Stimulated activated CD8-positive, alpha-beta memory T cell treated with anti-CD3 and anti-CD28 coated beads, Interleukin-7, amount 100 ng/mL, for 24 hours (primary cell): ENCODE measurements around the gene MTA1.

Experiments used
- DNase-seq: peaks from one replicate; pipeline ENCODE4 v3.0.0-alpha.2; 2020; ENCODE audit warnings: low read depth

MTA1 gene

DNA sequence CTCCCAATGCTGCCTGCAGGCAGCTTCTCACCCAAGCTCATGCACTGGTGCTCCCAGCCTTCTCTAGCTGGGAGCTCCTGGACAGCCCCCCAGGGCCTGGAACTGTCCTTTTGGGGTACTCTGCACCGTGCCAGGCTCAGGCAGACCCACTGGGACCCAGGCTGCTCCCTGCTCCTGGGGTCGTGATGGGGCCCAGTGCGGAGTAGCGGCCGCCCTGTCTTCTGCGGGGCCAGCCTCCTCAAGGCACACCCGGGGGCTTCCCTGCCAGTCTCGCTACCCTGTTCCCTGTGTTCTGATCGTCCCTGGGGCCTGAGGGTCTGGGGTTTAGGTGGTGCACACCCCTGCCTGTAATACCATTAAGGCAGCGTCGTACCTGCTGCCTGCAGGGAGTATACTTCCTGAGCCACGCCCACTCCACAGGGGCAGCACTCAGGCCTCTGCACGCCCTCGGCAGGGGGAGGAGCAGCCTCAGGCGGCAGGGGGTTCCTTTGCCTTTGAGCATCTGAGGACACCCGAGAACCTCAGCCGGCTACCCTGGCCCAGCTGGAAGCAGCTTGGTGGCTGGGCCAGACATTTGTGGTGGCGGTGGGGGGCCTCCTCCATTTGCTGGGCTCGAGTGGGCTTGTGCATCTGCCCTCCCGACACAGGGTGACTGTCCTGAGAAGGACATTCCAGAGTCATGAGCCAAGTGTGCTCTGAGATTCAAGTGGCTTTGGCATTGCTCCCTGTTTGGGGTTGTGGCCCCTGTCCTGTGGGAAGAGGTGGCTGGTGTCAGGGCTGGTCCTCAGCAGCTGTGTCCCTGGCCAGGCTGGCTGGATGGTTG is 45.8 kb downstream of the MTA1 start:
- DNase-seq, result no peak

DNA sequence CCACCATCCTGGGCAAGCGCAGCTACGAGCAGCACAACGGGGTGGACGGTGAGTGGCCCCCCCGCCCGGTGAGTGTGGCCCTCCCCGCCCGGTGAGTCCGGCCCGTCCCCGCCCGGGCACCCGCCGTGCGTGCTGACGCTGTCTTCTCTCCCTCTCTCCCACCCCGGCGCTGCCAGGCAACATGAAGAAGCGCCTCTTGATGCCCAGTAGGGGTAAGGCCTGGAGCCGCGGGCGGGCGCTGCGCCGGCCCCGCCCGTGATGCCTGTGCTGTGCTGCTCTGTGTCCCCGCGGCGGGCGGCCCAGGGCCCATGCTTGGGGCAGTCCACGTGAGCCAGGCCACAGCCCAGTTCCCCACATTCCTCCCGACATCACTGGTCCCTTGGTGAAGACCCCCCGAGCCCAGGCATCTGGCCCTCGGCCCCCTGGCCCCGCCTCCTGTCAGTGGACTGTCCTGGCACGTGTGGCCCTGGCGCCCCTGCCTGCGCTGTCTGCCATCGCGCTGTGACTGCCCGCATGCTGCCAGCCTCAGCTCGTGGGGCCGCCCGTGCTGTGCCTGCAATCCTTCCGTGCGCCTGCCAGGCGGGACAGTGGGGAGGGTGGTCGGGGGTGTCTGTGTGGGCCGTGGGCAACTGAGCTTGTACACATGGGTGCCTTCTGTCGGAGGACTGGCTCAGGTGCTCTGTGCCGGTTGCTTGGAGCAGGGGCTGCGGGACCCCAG is 47.1 kb downstream of the MTA1 start:
- DNase-seq, result no peak

- DNase-seq, result no peak
Measured at GRCh38 chr14:105467249-105467941, 47.8 kb downstream of the MTA1 start.

GRCh38 chr14:105467942-105468471 is 48.4 kb downstream of the MTA1 start:
- DNase-seq, result no peak

- no peak for DNase-seq
Measured at GRCh38 chr14:105468621-105469241, 49.1 kb downstream of the MTA1 start.

GRCh38 chr14:105469456-105470349 is 50.1 kb downstream of the MTA1 start:
- no peak for DNase-seq

DNA sequence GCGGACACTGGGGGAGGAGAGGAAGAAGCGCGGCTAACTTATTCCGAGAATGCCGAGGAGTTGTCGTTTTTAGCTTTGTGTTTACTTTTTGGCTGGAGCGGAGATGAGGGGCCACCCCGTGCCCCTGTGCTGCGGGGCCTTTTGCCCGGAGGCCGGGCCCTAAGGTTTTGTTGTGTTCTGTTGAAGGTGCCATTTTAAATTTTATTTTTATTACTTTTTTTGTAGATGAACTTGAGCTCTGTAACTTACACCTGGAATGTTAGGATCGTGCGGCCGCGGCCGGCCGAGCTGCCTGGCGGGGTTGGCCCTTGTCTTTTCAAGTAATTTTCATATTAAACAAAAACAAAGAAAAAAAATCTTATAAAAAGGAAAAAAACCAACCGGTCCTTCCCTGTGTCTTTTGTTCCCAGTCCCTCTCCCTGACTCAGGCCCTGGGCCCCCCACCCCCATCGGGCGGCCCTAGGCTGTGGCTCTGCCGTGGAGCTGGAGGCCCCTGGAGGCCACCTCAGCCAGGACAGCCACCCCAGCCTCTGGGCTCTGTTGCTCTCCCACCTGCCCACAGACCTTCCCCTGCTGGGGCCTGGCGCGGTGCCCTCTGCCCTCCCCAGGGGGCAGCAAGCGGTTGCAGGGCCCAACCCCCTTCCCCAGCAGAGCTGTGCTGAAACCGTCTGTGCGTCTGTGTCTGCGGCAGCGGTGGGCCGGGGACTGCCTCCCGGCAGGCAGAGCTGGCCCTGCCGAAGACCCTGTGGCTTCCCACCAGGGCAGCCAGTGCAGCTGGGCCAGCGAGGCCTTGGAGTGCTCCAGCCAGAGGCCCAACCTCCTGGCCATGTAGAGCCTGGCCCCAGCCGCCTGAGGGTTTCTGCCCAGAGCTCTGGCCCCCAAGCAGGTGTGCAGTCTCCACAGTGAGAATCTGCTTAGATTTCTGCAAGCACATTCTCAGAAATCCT is 51.0 kb downstream of the MTA1 start:
- DNase-seq, result no peak

DNA sequence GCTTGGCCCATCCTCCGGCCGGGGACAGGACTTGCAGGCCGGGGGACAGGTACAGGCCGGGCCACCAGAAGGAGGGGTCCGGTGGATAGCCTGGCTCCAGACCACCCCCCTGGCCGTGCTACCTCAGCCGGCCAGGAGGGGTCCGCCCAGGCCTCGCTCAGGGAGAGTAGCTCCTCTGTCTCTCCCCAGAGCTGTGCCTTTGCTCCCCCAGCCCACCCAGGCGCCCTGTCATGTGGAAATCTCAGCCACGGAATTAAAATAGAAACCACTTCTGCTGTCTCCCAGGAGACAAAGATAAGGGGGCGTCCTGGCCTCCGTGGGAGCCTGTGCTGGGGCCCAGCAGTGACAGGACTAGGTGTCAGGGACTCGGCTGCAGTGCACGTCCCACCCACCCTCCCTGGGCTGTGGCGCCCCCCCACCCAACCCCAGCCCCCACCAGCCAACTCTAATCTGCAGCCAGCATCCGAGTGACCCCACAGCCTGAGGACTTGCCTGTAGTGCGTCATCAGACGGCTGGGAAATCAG is 51.7 kb downstream of the MTA1 start:
- no peak for DNase-seq

DNA sequence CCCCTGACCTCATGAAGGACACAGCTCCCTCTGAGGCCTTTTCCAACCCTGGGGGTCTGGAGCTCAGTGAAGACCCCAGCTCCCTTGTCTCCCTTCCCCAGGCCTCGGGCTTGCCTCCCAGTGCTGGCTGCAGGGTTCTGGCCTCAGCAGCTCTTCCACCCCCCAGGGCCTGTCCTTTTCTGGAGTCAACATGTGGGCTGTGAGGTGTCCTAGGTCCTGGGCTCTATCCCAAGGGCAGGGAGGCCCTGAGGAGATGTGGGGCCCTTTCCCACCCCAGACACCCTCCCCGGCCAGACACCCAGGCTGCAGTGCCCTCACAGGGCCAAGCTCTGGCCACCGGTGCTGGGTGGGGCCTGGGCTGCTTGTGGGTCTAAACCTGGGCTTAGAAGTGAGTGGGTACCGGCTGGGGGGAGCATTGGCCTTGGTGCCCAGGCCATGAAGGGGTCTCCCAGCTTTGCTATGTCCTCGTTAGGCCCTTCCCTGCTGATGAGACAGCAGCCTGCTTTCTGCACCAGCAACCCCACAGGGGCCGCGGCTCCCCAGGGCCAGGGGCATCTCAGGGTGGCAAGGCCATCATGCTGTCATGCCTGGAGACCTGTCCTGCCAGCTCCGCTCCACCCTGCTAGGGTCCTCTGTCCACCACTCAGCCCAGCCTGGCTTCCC is 52.3 kb downstream of the MTA1 start:
- no peak for DNase-seq

GRCh38 chr14:105472486-105472991 is 52.9 kb downstream of the MTA1 start:
- no peak for DNase-seq

GRCh38 chr14:105473033-105473676 is 53.5 kb downstream of the MTA1 start:
- no peak for DNase-seq

- DNase-seq, result no peak
Measured at GRCh38 chr14:105473677-105474482, 54.3 kb downstream of the MTA1 start.

GRCh38 chr14:105474483-105475268 is 55.0 kb downstream of the MTA1 start, which contains the start of gene CRIP2:
CRIP2 (plus strand) TSS chr14:105474821; CDS start chr14:105474863, 42 bp downstream.
- no peak for DNase-seq

DNA sequence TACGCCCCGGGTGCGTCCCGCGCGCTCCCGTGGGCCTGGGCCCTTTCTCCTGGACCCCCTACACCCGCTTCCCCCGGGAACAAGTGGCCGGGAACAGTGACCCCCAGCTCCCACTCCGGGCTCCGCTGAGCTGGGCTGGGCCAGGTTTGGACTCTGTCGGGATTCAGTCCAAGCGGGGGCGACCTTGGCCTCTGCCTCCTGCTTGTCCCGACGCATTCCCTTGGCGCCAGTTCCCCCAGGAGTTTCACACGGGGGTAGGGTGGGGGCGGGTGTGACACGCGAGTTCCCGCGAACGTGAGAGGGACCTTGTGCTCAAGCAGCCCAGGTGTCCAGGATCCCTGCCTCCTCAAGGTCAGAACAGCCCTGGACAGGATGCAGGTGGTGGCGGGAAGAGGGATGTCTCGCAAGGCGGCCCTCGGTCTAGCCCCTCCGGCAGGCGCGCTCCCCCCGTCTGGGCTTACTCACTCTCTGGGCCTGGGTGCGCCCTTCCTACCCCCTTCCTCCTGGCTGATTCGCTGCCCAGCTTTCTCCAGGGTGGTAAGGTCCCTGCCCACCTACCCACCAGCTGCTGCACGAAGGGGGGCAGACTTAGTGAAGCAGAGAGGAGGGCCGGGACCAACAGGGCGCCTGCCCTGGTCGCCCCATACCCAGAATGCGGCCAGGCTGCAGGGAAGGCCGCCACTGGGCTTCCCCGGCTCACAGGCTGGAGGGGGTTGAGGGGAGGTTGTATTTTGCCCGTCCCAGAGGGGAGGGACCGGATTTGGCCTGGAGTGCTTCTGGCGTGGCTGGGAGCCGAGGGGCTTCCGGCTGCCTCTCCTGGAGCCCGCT is 55.9 kb downstream of the MTA1 start:
- no peak for DNase-seq

GRCh38 chr14:105476097-105476830 is 56.6 kb downstream of the MTA1 start:
- DNase-seq, result no peak
